ENCODE results near the gene ZNF615.
"Not testable (repeated sequence)": the region's sequence is repeated elsewhere in the genome, so short reads cannot be mapped to it uniquely, and the experiment has no call there.

The ZNF615 gene

GRCh38 chr19:52034051-52034728, 26.2 kb upstream of the ZNF615 start:
- Histone ChIP-seq H3K27me3 (ENCODE audit: insufficient read depth, poor library complexity, severe bottlenecking) (no peaks in the 10 kb centered on the region), H3K9me3 (ENCODE audit: severe bottlenecking) (peaks cover 28% of the 10 kb centered on the region), H3K4me1 (ENCODE audit: insufficient read depth, poor library complexity, severe bottlenecking) (peaks cover 3% of the 10 kb centered on the region), H3K4me3 (ENCODE audit: severe bottlenecking) (no peak overlapping the region), H3K36me3 (ENCODE audit: low read depth) (peaks cover 76% of the 10 kb centered on the region), H3K27ac (ENCODE audit: poor library complexity, severe bottlenecking) (no peak overlapping the region)
- ATAC-seq (ENCODE audit: low read depth) (no peak), DNase-seq (ENCODE audit: low spot score) (no peak)
- TF ChIP-seq CTCF (IDR thresholded peaks at IDR 0.05; ENCODE audit: poor library complexity, severe bottlenecking) = no peak

DNA sequence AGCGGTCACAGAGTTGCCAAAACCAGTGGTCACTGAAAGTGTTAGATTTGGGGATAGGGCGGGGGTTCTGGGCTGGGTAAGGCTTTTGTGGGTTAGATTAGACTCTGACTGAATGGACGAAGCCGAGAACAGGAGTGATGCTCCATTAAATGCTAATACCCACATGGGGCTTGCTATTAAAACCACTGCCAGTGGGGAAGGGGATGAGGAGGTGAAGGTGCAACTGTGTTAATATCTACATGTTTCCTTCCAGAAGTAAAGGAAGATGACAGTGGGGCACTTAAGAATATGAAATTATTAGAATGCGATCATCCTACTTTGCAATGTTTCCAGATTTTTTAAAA, 20.7 kb upstream of the ZNF615 start:
- Histone ChIP-seq H3K27me3 (ENCODE audit: insufficient read depth, poor library complexity, severe bottlenecking) (no peaks in the 10 kb centered on the region), H3K4me3 (ENCODE audit: severe bottlenecking) (peak overlapping the region; percentile 82), H3K27ac (ENCODE audit: poor library complexity, severe bottlenecking) (peak overlapping the region; percentile 65), H3K36me3 (ENCODE audit: low read depth) (peaks cover 58% of the 10 kb centered on the region), H3K4me1 (ENCODE audit: insufficient read depth, poor library complexity, severe bottlenecking) (peaks cover 15% of the 10 kb centered on the region), H3K9me3 (ENCODE audit: severe bottlenecking) (peaks cover 6% of the 10 kb centered on the region)
- DNase-seq (ENCODE audit: low spot score) (no peak), ATAC-seq (ENCODE audit: low read depth) (peak; percentile 37; the same call in 2 of the 3 replicates)
- TF ChIP-seq CTCF (IDR thresholded peaks at IDR 0.05; ENCODE audit: poor library complexity, severe bottlenecking) = no peak

DNA sequence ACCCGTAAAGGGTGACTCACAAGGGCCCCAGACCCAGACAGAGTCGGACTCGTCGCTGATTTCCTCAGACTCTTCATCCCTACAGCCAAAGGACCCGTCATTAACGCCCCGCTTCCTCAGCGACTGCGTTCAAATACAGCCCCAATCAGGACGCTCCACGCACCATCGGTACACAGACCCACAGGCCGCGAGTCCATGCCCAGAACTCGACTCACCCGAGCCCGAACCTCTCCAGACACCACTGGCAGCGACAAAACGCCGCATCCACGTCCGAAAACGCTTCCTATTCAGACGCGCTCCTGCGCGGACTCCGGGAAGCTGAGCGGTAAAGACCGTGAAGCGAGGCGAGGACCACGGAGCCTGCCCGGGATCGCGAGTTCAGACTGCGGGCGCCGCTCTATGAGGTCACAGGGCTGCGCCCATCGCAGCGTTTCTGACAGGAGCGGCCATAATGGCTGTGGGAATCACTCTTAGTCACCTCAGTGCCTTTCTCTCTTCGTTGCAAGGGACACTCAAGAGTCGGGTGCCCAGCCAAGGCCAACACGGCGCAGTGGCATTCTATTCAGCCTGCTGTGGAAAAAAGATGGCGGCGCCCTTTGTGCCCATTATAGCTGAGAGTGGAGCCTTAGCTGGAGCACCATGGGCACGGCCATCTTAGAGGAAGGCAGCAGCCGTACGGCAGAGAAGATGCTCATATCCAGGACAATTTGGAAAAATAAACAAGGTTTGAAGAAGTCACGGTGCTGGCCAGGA, 20.2 kb upstream of the ZNF615 start, which contains the start of gene ZNF614:
Gene ZNF614 (minus strand): TSS at position 353 of the 753 bp plus-strand sequence. CDS start 2,634 bp downstream, outside the sequence.
- no peak for TF ChIP-seq CTCF (IDR thresholded peaks at IDR 0.05; ENCODE audit: poor library complexity, severe bottlenecking)
- H3K36me3 ChIP-seq (ENCODE audit: low read depth) = peaks cover 58% of the 10 kb centered on the region
- DNase-seq (ENCODE audit: low spot score) (peak; percentile 80), ATAC-seq (ENCODE audit: low read depth) (peak; percentile 91)
- H3K27me3 ChIP-seq (ENCODE audit: insufficient read depth, poor library complexity, severe bottlenecking) = no peaks in the 10 kb centered on the region
- H3K27ac ChIP-seq (ENCODE audit: poor library complexity, severe bottlenecking) = peak within 1 kb of the TSS; percentile 65
- H3K4me3 ChIP-seq (ENCODE audit: severe bottlenecking) = peak within 1 kb of the TSS; percentile 82
- H3K4me1 ChIP-seq (ENCODE audit: insufficient read depth, poor library complexity, severe bottlenecking) = peaks cover 15% of the 10 kb centered on the region
- peaks cover 4% of the 10 kb centered on the region for H3K9me3 ChIP-seq (ENCODE audit: severe bottlenecking)

- ATAC-seq (ENCODE audit: low read depth) = not testable (repeated sequence)
These were observed 18.4 kb upstream of the ZNF615 start for GRCh38 chr19:52026255-52026990.

GRCh38 chr19:52024478-52024877, 16.5 kb upstream of the ZNF615 start:
- ATAC-seq (ENCODE audit: low read depth); DNase-seq (ENCODE audit: low spot score); H3K27me3 ChIP-seq (ENCODE audit: insufficient read depth, poor library complexity, severe bottlenecking); H3K27ac ChIP-seq (ENCODE audit: poor library complexity, severe bottlenecking); H3K9me3 ChIP-seq (ENCODE audit: severe bottlenecking); H3K4me3 ChIP-seq (ENCODE audit: severe bottlenecking): not testable (repeated sequence)
- Histone ChIP-seq H3K36me3 (ENCODE audit: low read depth) (peaks cover 76% of the 10 kb centered on the region), H3K4me1 (ENCODE audit: insufficient read depth, poor library complexity, severe bottlenecking) (peaks cover 14% of the 10 kb centered on the region)

More at GRCh38 chr19:52026255-52026990, 18.4 kb upstream of the ZNF615 start:
- Histone ChIP-seq H3K4me1 (ENCODE audit: insufficient read depth, poor library complexity, severe bottlenecking) (peaks cover 15% of the 10 kb centered on the region), H3K36me3 (ENCODE audit: low read depth) (peaks cover 68% of the 10 kb centered on the region)
- not testable (repeated sequence) for H3K4me3 ChIP-seq (ENCODE audit: severe bottlenecking); H3K9me3 ChIP-seq (ENCODE audit: severe bottlenecking); DNase-seq (ENCODE audit: low spot score); H3K27ac ChIP-seq (ENCODE audit: poor library complexity, severe bottlenecking); H3K27me3 ChIP-seq (ENCODE audit: insufficient read depth, poor library complexity, severe bottlenecking)
